Stimulated activated CD4-positive, alpha-beta T cell treated with anti-CD3 and anti-CD28 coated beads, TNF-alpha, amount 100 ng/mL, for 1 hour (primary cell): ENCODE results near the gene ARL6IP4.

ENCODE experiments used
- DNase-seq, 3 donors: peaks; one replicate each; pipeline ENCODE4 v3.0.0-alpha.2; 2020; ENCODE audit warnings: low read depth in 3 of 3, low spot score in 1 of 3

The ARL6IP4 gene

GRCh38 chr12:122989874-122990419, 9.5 kb downstream of the ARL6IP4 start:
- DNase-seq = no peak

DNA sequence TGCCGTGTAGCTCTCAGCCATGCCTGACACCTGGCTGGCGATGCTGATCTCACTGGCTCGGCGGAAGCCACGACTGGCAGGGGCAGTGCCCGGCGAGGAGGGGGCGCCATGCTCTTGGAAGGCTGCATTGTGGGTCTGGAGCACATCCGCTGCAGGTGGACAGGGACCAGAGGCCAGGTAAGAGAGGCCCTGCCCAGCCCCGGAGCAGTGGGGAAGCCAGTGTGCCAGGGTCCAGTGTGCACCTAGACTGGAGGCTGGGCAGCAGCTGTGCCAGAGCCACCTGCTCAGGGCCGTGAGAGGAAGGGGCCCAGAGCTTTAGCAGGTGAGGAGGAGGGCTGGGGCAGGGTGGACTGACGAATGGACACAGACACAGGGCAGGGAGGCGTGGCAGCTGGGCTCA, 10.1 kb downstream of the ARL6IP4 start:
- DNase-seq = no peak

- no peak for DNase-seq
Observed at GRCh38 chr12:122990961-122991622, 10.6 kb downstream of the ARL6IP4 start.

DNA sequence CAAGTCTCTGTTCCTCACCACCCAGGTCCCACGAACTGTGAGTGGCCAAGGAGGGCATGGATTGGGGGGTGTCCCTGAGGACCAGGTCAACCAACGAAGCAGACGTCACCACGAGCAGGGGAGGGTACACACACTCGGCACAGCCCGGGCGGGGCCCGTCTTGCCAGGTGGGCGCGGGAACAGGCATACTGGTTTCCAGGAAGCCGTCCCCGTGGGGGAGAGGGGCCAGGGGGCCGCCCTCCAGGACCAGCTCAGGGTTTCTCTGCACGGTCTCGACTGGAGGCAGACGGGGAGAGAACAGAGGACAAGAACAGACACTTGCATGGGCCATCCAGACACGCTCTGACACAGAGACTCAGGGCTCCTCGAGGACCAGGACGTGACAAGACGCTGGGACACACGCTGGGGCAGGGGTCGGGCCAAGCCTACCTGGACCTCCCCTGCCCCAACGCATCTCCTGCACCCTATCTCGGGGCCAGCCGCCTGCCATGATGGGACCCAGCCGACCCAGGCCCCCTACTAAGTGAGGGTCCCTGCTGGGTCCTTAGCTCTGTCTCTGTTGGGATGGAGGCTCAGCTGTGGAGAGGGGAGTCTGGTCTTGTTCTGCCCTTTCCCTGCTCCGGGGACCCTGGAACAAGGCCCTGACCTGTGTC, 11.3 kb downstream of the ARL6IP4 start:
- no peak for DNase-seq

DNA sequence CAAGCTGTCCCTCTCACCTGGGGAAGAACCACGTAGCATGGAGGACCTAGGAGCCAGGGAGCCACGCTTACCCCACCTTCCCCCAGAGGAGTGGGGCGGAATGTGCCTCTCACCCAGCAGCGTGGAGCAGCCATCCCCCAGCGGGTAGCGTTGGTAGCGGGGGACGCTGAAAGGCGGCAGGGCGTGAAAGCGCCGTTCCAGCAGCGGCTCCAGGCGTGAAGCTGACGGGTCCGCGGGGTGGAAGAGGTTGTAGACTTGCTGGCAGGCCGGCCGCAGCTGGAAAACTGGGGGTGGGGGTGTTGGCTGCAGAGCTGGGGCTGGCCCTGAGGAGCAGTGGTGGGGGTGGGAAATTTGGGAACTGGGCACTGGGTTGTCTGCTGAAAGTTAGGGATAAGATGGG, 11.9 kb downstream of the ARL6IP4 start:
- DNase-seq = no peak

GRCh38 chr12:122994140-122994675, 13.7 kb downstream of the ARL6IP4 start:
- no peak for DNase-seq

DNA sequence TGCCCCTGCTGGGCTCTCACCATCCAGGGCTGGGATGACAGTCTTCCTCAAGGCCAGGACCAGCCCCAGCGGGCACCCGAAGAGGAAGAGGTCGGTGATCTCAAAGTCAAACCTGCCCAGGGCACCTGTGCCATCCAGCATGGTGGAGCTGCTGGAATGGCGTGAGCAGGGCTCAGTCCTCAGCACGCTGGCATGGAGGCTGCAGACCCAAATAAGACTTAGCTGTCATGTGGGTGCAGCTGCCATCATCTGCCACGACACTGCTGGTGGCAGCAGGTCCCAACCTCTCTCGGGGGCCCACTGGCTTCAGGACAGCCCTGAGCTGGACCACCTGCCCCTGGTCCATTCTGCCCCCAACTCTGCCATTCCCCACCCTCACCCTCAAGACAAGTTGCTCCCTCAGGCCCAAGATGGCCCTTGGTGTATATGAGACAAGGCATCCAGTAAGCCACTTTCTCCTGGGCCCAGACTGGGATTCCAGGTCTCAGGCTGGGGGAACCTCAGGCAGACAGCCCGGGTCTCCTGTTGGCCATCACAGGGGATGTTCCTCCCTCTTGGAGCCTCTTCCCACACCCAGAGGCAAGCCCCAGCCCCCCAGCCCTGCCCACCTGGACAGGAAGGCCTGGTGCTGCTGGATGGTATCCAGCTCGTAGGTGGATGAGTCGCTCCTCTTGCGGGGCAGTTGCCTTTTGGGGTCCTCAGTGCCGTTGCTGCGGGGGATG, 14.5 kb downstream of the ARL6IP4 start:
- DNase-seq = no peak

GRCh38 chr12:122995503-122996187, 15.2 kb downstream of the ARL6IP4 start:
- DNase-seq = no peak

DNA sequence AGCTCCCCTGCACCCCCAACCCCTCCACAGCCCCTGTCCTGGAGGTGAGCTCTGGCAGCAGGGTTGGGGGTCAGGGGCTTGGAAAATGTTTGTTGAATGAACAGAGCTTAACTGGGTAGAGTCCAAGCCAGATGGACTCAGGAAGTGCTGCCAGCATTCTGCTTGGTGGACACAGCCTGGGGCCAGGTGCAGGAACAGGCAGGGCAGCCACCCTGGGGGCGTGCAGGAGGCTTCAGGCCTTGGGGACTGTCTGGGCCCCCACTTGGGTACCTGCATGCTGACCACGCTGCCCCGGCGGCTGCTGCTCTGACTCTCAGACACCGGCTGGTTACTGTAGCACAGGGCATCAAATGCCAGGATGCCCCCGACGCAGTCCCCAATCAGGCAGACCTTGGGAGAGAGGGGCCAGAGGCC, 15.7 kb downstream of the ARL6IP4 start:
- no peak for DNase-seq

DNA sequence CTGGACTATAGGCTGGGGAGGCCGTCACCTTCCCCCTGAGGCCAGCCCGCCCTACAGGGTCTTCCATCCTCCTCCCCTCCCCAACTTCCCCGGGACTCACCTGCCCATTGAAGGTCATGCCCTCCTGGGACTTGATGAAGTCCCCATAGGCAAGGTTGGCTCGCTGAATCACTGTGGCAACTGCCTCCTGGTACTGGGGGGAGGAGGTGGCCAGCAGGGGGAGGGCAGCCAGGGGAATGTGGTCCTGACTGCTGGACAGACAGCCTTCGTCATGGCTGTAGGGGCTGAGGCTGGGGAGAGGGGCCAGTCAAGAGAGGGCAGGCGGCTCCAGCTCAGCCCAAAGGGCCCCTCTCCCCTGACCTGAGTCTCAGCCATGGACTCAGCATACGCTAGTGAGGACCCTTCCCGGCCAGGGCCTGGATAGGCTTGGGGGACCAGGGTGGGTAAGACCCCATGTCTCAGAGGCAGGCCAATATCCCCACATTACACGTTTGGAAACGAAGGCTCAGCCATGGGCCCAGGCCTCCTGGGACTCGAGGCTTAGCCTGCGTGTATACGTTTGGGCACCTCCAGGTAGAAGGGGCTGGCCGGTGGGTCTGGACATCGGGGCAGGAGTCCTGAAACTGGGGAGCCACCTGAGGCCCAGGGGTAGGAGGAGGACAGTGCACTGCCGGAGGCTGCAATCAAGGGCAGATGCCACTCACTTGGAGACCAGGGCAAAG, 16.3 kb downstream of the ARL6IP4 start:
- DNase-seq = no peak

DNA sequence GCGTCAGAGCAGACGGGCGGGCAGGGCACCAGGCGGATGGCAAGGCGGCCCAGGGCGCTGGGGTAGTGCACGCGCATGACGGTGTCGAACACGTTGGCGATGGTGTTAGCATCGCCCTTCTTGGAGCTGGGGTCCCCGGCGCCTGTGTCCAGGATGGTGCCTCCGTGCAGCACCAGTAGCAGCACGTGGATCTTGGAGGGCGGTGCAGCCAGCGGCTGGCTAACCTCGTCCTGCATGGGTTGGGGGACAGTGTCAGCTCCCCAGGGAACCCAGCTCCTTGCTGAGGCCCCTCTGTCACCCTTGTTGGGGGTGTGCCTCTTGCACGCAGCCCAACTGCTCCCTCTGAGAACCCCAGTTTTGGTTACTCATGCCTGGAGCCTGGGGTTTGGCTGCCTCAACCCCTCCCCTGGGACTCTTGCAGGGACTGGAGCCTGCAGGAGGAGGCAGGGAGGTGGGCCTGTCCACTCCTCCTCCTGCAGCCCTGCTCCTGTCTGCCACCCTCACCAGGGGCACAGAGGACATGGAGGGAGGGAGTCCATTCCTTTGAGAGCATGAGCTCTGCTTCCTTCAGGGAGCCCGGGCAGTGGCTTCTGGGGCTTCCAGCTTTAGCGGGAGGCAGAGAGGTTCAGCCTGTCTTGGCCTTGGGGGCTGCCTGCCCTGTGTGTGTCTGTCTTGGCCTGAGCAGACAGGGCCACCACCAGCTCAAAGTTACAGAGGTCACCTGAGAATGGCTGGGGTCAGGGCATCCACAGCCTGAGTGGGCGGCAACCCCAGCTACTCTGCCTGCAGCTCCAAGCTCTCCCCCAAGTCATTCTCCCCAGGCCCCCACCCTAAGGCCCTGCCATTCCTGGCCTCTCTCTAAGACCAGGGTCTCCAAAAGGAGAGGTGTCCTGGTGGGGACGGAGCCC, 17.1 kb downstream of the ARL6IP4 start:
- no peak for DNase-seq

DNA sequence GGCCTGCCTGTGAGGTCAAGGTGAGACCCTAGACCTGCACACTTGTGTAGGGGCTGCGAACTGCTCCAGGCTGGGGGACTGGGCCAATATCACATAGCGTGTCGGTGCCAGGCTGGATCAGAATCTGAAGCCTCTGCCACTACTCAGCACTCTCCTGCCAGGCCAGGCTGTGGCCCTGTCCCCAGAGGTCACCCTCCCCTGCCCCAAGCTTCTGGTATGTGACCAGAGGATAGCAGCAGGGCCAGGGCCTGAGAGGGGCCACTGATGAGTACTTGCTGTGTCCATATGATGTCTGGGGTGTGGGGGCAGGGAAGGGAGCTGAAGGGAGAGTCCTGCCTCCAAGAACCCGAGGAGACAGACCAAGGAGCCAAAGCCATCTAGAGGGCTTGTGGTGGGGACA, 17.8 kb downstream of the ARL6IP4 start:
- DNase-seq = no peak

- no peak for DNase-seq
Observed at GRCh38 chr12:122999196-122999946, 18.9 kb downstream of the ARL6IP4 start.

DNA sequence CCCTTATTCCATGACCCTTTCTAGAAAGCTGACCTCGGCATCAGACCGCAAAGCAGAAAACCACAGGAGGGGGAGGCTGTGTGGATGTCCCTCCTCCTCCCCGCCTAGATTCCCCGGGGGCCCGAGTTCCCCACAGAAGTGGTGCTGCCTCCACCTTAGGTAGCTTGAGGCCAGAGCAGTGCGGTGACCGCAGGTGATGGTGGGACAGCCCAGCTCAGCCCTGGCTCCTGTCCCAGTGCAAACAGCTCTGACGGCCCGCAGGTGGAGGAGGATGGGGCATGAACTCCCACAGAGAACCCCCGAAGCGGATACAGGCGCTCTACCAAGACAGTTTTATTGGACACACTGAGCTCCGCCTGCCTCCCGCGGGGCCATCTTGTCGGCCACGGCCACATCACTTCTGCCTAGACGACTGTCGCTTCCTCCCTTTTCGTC, 19.5 kb downstream of the ARL6IP4 start:
- DNase-seq = no peak

GRCh38 chr12:123000578-123000977, 20.1 kb downstream of the ARL6IP4 start:
- no peak for DNase-seq

- no peak for DNase-seq
Observed at GRCh38 chr12:123001464-123001863, 21.0 kb downstream of the ARL6IP4 start.

DNA sequence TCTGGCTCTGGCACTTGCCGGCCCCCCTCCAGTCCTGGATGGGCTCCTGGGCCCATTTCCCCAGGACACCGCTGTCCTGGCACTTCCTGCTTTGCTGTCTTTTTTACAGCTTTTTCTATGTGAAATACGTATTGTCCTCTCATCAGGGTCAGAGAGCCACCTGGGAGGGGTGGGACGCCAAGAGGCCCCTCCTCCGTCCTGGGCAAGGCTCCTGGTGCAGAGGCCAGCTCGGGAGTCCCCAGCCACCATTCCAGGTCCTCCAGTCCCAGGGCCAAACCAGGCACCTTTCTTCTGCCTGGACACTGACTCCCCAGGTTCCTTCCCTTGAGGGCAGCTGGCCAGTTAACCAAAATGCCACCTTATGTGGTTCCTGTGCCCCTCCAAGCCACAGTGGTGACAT, 22.8 kb downstream of the ARL6IP4 start:
- no peak for DNase-seq

DNA sequence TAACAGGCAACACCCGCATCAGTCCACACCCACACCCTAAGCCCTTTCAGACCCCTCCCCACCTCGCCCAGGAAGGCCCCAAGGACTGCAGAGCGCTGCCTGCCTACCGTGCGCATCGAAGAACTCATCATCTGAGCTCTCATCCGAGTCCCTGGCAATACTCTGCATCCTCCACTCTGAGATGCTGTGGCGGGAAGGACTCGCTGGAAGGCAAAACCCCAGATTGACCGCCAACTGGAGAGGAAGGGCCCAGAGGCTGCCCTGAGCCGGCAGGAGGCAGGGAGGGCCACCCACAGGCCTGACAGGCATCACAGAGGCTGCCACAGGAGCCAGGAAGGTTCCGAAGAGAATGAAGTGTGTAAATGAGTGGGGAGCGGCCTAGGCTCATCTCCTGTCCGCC, 23.8 kb downstream of the ARL6IP4 start:
- DNase-seq = no peak
